CMK (cell line): ENCODE results near the gene UBE2I.
A peak's percentile ranks its signal among the peaks of the same experiment; 100 is the strongest.

Experiments
- DNase-seq: peaks from one replicate; pipeline ENCODE4 v3.0.0-alpha.2; 2010; ENCODE audit warnings: low read depth

UBE2I gene

DNA sequence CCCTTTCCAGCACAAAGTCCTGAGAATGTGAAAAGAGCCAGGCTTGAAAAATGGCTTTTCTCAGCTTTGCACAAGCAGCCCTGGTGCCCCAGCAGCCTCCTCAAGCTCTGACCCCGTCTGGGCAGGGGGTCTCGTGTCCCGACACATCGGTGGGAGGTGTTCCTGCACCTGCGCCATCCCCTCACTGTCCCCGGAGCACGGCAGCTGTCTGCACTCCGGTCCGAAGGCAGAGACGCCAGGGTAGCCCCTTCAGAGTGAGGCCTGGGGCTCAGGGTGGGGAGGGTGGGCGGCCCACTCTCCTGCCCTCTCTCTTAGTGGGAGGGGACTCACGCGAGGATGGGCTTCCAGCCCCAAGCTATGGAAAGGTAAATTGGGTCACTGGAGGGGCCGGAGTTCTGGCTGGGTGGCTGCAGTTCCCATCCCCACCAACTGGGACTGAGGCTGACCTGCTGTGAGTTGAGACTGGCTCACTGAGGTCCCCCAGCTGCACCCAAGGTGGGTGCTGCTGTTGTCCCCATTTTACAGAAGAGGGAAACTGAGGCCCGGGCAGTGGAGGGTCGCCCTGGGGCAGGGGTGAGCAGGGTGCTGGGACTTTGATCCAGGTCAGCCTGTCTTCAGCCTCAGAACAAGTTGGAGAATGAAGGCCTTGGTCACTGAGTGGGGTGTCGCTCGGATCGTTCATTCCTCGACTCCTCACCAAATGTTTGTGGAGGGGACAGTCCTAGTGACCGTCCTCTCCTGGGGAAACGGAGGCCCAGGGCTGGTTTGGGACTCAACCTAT, 21.7 kb downstream of the UBE2I start:
- no peak for DNase-seq

DNA sequence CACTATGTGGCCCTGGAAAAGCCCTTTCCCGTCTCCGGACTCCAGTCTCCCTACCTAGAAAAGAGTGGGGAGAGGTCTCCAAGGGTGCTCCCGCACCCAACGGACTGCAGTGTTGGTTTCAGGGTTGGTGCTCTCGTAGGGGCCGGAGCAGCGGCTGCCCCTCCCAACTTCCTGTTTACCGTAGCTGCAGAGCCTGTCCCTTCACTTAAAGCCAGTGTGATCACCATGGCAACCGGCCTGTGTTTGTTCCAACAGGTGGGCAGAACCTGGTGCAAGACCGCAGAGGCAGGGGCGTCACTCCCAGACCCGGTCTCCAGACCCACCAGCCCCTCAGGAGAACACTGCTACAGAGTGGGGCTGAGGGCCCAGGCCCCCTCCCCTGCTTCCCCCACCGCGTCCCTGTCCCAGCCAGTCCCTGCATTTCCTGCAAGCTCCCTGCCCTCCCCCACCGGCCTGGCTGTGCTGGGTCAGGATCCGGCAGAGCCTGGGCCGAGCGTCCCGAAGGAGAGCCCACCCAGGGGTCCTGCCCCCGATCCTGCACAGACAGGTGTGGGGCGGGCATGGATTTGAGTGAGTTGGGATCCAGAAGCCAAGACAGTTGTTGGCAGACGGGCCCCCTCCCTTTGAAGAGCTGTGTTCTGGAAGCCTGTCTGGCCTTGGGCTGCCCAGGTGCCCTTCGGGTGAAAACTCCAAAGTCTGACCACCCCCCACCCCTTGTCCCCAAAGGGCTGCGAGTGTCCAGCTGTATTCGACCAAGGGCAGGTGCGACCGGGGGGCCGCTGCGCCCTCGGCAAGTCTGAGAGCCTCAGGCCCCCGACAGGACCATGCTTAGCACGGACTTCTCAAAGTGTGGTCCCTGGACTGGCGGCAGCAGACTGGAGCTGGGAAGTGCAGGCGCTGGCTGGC, 22.5 kb downstream of the UBE2I start:
- DNase-seq: no peak

DNA sequence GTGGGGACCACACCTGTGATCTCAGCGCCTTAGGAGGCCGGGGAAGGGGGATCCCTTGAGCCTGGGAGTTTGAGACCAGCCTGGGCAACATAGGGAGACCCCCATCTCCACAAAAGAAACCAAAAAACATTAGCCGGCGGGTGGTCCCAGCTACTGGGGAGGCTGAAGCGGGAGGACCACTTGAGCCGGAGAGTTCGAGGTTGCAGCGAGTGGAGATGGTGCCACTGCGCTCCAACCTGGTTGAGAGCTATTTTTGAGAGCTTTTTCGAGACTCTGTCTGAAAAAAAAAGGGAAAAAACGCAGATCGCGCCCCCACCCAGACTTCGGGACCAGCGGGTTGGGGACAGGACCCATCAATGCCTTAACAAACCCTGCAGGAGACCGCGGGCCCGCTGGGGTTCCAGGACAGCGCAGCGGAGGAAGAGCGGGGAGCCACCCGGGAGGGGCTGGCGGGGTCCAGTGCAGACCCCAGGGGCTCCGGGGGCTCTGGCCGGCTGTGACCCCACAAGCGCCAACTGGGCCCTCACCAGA, 23.2 kb downstream of the UBE2I start:
- DNase-seq: no peak

DNA sequence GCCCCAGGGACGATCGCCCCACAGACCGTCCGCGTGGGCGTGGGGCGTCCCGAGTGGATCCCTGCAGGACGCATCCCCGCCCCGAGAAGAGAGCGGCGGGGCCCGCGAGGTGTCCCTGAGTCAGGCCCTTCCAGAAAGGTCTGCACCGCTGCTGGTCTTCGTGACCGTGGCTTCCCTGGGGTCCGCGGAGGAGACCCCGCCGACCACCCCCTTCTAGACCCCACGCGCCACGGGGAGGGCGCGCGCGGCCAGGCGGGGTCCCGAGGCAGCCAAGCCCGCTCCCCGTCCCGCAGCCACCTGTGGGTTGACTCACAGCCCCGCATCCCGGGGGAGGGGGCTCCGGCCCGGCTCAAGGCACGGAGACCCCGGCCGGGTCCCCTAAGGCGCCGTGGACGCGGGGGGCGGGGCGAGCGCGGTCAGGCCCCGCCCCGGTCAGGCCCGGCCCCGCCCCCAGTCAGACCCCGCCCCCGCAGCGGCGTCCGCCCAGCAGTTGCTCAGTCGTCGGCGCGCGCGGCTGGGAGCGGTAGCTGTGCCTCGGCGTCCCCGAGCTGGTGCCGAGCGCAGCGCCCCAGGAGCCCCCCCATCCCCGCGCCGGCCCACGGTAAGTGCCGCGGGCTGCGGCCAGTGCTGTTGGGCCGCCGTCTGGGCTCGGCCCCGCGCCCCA, 23.8 kb downstream of the UBE2I start, which contains the start of gene BAIAP3:
Gene BAIAP3 (plus strand): TSS at position 497 of the 664 bp plus-strand sequence. CDS start 4,905 bp downstream, outside the sequence.
- DNase-seq: no peak

DNA sequence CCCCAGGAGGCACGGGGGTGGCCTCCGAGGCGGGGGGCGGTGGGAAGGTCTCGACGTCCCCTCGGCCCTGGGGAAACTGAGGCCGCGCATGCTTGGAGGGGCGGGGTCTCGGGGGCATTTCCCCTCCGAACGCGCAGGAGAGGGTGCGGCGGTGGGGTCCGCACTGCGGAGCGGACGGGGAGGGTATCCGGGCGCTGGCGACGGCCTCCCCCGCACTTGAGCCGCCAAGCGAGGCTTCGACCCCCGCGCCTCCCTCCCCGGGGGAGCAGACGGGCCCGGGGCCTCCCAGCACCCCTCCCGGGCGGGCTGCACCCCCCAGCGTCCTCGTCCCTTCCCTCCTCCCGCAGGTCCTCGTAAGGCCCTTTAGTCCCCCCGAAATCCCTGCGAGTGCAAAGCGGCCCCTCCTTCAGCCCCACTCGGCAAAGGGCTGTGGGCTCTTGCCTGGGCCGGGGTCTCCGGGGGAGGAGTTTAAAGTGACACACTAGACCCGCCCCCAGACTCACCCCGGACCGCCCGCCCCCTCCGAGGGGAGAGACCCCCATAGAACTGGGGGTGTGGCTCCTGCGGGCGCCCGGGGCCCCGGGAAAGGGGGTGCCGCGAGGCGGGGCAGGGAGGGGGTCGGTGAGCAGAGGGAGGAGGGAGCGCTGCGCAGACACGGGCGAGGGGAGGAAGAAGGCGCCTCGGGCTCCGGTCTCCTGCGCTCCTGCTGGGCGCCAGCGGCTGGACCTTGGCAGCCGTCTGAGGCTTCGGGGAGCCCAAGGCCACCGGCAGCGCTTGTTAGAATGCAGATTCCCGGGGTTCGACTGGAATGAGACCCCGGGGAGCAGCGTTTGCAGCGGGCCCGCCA, 24.6 kb downstream of the UBE2I start:
- no peak for DNase-seq

DNA sequence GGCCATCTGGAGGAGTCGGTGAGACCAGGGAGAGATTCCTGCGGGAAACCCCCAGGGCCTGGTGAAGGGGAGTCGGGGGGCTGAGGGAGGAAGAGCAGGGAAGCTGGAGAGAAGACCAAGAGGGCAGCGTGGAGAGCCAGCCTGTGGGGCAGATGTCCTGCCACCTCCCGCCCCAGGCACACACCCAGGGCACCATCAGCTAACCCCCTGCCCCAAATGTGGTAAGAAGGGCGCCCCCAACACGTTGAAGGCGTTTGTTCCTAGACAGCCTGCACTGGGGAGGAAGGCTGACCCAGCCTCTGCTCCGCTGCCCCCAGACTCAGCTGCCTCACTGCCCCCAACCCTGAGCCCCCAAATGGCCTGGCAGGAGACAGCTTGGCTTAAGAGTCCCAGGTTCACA, 25.3 kb downstream of the UBE2I start:
- no peak for DNase-seq

DNA sequence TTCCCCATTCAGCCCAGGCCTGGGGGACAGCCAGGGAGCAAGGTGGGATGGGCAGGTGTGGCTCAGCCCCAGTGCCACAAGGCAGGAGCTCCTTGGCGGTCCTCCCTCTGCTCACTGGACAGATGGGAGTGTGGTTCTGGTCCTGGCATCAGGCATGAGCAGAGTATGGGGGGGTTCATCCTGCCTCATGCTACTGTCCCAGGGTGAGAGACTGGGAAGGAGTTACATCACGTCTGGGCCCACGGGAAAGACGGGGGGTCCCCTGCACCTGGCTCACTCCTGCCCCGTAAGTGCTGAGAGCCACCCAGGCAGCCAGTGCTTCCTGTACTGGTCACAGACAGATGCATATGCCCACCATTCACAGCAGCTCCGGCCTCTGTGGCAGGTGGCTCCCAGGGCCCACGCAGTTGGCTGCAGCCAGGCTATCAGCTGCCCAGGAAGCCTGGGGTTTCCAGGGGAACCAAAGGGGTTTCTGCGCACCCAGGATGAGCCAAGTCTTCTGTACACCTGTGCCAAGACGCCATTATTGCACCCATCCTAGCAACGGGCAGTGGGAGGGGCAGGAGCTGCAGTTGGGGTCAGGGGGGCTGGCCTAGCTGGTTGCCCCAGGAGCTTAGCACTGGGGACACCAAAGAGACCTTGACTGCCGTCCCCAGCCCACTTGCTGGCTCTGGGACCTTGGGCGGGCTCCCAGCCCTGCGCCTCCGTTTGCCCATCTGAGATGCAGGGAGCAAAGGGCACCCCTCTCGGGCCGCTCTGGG, 26.0 kb downstream of the UBE2I start:
- DNase-seq: no peak

DNA sequence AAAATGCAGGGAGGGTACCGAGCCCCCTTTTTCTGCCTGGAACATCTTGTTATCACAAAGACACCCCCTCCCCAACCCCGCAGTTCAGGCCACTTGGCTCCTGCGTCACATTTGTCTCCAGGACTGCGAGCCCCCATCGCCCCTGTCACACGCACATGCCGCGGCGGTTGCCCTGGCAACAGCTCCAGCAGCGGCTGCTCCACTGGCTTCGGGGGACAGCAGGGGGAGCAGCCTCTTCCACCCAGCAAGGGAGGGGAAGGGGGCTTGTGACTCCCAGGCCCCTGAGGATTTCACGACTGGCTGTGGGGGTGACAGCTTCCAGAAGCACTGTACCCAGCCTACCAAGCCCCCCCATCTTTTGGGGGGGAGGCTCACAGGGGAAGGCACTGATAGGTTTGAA, 26.6 kb downstream of the UBE2I start:
- no peak for DNase-seq

DNA sequence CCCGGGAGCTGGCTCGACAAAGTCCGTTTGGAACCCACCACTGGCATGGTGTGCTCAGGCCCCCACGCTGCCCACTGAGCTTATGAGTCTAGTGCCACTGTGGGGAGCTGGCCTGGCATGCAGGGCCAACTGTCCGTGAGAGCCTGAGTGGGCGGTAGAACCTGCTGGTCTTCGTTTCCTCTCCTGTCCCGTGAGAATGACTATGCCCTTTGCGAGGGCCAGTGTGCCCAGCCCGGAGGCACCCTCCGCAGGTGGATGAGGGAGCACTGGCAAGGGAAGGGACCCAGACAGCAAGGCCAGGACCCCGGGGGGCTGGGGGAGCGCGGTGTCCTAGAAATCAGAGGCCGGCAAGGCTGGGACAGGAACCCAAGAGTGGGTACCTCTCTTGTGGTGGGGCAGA, 27.2 kb downstream of the UBE2I start:
- DNase-seq: no peak

DNA sequence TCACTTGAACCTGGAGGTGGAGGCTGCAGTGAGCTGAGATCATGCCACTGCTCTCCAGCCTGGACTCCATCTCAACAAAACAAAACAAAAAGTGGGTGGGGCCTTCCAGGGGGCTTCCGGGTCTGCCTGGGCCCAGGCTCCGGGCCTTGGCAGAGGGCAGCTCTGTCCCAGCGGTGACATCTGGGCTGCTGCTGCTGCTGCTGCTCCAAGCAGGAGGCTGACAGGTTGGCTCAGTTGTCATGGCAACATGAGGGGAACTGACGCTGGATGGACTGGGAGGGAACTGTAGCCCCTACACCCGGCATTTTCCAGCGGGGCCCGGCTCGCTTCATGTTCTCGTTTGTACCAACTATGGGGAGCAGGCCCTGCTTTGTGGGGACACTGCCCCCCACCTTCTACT, 28.1 kb downstream of the UBE2I start:
- DNase-seq: no peak

DNA sequence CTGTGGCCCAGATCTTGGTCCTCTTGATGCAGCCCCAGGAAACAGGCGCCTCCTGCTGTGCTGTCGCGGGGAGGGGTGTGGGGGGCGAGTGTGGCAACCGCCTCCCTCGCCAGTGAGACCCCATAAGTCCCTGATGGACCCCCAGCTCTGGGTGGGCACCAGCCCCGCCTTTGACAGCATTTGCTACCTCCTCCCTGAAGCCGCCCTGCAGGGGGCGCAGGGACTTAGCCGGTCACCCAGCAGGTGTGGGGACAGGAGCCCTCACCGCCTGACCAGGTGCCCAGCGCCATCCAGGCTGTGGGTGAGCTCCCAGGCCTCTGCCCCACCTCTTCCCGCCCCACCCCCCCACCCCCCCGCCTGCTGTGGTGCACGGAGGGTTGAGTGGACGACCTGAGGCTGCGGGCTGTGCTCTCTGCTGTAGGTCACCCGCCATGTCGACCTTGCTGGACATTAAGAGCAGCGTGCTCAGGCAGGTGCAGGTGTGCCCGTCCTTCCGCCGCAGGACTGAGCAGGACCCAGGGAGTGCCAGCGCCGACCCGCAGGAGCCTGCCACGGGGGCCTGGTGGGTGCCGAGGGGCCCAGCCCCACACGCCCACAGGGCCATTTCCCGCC, 28.8 kb downstream of the UBE2I start:
- no peak for DNase-seq

DNA sequence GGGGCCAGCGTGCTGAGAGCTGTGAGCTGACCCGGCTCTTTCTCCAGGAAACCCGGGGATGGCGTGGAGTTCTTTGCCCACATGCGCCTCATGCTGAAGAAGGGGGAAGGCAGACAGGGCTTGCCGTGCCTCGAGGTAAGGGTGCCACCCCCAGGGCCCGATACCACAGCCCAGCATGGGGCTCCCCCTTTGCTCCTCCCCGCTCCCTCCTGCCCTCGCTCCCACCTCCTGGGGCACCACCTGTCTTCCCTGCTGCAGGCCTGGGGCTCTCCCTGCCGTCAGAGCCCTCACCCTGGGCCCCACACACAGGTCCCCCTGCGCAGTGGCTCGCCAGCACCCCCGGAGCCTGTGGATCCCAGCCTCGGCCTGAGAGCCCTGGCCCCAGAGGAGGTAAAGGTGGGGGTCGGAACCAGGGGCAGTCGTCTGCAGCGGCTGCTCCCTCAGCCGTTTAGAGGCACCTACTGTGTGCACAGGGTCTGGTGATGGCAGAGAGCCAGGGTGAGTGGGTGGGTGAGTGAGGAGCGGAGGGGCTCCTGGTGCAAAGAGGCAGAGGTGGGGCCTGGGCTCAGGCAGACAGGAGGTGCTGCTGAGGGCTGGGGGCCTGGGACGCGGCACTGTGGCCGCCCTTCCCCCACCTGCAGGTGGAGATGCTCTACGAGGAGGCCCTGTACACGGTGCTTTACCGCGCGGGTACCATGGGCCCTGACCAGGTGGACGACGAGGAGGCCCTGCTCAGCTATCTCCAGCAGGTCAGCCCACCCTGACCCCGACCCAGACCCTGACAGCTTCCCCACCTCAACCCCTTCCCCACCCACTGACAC, 29.6 kb downstream of the UBE2I start:
- no peak for DNase-seq

DNA sequence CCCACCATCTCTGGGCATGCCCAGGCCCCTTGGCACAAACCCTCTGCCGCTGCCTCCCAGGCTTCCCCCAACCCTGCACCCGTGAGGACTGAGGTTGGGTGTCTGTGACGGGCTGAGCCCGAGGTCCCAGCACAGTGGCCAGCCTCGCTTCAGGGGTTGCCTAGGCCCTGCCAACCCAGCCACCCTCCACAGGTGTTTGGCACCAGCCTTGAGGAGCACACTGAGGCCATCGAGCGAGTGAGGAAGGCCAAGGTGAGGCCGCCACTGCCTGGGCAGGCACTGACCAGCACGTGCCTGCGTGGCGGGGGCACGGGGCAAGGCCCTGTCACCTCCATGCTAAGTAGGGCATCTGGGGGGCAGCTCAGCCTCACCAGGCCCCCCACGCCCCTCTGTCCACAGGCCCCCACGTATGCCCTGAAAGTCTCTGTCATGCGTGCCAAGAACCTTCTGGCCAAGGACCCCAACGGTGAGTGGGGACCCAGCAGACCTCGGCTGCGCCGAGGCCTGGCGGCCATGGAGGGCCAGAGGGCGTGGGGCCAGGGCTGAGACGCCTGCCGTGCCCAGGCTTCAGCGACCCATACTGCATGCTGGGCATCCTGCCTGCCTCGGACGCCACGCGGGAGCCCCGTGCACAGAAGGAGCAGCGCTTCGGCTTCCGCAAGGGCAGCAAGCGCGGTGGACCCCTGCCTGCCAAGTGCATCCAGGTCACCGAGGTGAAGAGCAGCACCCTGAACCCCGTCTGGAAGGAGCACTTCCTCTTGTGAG, 31.5 kb downstream of the UBE2I start:
- no peak for DNase-seq

DNA sequence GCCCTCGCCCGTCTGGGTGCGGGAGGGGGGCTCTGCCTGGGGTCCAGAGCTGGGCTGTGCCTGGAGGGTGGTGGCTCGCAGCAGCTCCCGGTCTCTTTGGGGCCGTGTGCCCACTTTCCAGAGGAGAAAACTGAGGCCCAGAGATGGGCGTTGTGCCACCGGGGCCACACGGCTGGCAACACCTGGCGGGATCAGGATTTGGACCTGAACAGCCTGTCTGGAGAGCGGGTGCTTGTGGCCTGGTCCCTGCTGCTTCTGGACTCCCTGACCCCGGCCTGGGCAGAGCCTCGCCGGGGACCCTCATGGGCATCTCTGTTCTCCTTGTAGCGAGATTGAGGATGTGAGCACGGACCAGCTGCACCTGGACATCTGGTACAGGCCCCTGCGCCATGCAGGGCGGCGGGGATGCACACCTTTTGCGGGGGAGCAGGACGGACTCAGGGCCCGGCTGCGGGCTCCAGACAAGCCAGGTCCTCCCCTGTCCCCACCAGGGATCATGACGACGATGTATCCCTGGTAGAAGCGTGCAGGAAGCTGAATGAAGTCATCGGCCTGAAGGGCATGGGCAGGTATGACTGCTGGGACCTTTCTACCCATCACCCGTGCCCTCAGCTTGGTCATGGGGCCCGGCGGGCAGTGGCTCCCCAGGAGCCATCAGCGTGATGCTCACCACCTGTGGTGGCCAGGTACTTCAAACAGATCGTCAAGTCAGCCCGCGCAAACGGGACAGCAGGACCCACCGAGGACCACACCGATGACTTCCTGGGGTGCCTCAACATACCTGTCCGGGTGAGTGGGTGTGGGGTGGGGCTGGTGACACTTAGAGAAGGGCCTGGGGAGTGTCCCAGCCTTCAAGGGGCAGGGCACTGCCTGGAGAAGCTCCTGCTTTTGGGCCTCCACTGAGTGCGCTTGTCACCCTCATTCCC, 32.3 kb downstream of the UBE2I start:
- DNase-seq: no peak

DNA sequence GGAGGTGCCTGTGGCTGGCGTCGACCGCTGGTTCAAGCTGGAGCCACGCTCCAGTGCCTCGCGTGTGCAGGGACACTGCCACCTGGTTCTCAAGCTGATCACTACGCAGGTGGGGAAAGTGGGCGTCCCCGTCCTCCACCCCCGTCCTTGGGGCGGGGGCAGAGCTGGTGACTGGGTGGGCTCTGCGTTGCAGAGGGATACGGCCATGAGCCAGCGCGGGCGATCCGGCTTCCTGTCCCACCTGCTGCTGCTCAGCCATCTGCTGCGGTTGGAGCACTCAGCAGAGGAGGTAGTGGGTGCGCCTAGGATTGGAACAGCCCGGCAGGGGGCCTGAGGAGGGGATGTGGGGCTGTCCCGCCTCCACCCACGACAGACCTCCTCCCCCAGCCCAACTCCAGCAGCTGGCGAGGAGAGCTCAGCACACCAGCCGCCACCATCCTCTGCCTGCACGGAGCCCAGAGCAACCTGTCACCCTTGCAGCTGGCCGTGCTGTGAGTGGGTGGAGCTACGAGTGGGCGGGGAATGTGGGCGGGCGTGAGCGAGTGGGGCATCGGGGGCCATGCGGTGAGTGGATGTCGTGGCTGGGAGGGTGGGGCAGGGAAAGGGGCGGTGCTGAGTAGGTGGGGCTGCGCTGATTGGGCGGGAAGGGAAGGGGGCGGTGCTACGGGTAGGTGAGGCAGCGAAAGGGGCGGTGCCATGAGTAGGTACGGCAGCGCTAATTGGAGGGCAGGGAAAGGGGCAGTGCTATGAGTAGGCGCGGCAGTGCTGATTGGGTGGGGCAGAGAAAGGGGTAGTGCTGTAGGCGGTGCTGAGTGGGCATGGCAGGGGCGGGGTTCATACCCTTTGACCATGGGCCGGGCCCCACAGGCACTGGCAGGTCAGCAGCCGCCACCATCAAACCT, 33.3 kb downstream of the UBE2I start:
- peak; percentile 91 for DNase-seq
